Endodermal cell (in vitro differentiated cells): ENCODE data around the gene ZSWIM4. TPM values are rescaled to one million over a fixed set of nuclear protein-coding genes. Genes with fewer than 3 reads are reported as not detected.
A peak's percentile ranks its signal among the peaks of the same experiment; 100 is the strongest.

Experiments used
- DNase-seq: peaks from one replicate; pipeline ENCODE4 v3.0.0-alpha.2; 2017
- H3K27ac ChIP-seq: 2 replicates; pipeline ENCODE4 v1.5.1; 2013; ENCODE audit warnings: mild to moderate bottlenecking, low read depth, low read length, moderate library complexity
- H3K27me3 ChIP-seq: 2 replicates; pipeline ENCODE4 v1.6.1; 2013; ENCODE audit warnings: mild to moderate bottlenecking, low read length, moderate library complexity; ENCODE audit not compliant: insufficient read depth, control insufficient read depth, poor library complexity, severe bottlenecking
- H3K36me3 ChIP-seq: 2 replicates; pipeline ENCODE4 v1.7.0; 2013; ENCODE audit warnings: mild to moderate bottlenecking, low read length, moderate library complexity; ENCODE audit not compliant: control insufficient read depth, insufficient read depth
- H3K4me1 ChIP-seq: one replicate; pipeline ENCODE4 v1.7.0; 2013; ENCODE audit warnings: low read length; ENCODE audit not compliant: control insufficient read depth, insufficient read depth
- H3K4me3 ChIP-seq: 2 replicates; pipeline ENCODE4 v1.5.1; 2013; ENCODE audit warnings: mild to moderate bottlenecking, low read length, moderate library complexity
- H3K9ac ChIP-seq: 2 replicates; pipeline ENCODE4 v1.6.1; 2013; ENCODE audit warnings: mild to moderate bottlenecking, low read length, moderate library complexity; ENCODE audit not compliant: poor library complexity, severe bottlenecking; ENCODE audit errors: extremely low read depth
- H3K9me3 ChIP-seq: 2 replicates; pipeline ENCODE4 v1.6.1; 2013; ENCODE audit warnings: mild to moderate bottlenecking, low read length, moderate library complexity; ENCODE audit not compliant: control insufficient read depth
- H3K27ac Mint-ChIP-seq: 2 replicates; pipeline ENCODE4 v1.8.0; 2020; ENCODE audit warnings: mixed read lengths
- H3K27me3 Mint-ChIP-seq: 2 replicates; pipeline ENCODE4 v1.8.0; 2021; ENCODE audit warnings: mild to moderate bottlenecking, mixed read lengths; ENCODE audit not compliant: insufficient read depth
- H3K36me3 Mint-ChIP-seq: 2 replicates; pipeline ENCODE4 v1.8.0; 2020; ENCODE audit warnings: low read depth, mixed read lengths
- H3K4me1 Mint-ChIP-seq: 2 replicates; pipeline ENCODE4 v1.8.0; 2020; ENCODE audit warnings: mixed read lengths
- H3K4me3 Mint-ChIP-seq: 2 replicates; pipeline ENCODE4 v1.8.0; 2020; ENCODE audit warnings: mild to moderate bottlenecking, moderate library complexity, mixed read lengths
- H3K9me3 Mint-ChIP-seq: 2 replicates; pipeline ENCODE4 v1.8.0; 2020; ENCODE audit warnings: mild to moderate bottlenecking, mixed read lengths
- WGBS, 2 experiments: methylation state at CpG; one replicate each; pipeline versions ENCODE4 v1.1.5 to v1.1.7; 2013; ENCODE audit warnings: missing lambda C conversion rate in 2 of 2, mixed read lengths in 1 of 2; ENCODE audit not compliant: insufficient coverage in 1 of 2, insufficient read length in 1 of 2; 5-methylcytosine and 5-hydroxymethylcytosine counted together
- long read RNA-seq, 4 experiments: library from polyadenylated mRNA in 2 of 4; library from RNA in 1 of 4; library from capped mRNA in 1 of 4; stranded (forward) in 3 of 4; unstranded in 1 of 4; transcript quantifications; one replicate each; pipeline ENCODE4 v2.0.0, GENCODE V29; 2020 to 2021; ENCODE audit warnings: inconsistent platforms in 1 of 4
- polyA plus RNA-seq, 2 experiments: library from polyadenylated mRNA; stranded (reverse); fragments of 50-300 nt; gene quantifications; one replicate each; pipeline ENCODE4 v1.2.3, GENCODE V29; 2013
- total RNA-seq, 2 donors: library from RNA; stranded (reverse); fragmentation: NEBNext Ultra II Directional in 1 of 2; extraction: Animal tissue kit (Norgen Biotek cat#: 25700) in 1 of 2; gene quantifications; 2 replicates in 1 of 2; 3 replicates in 1 of 2; pipeline ENCODE4 v1.2.1, GENCODE V29; 2021
- TF ChIP-seq, protein P1 (sequence below): fragments of 200-600 bp; sonication (generic); conservative IDR thresholded peaks from 2 replicates; pipeline ENCODE4 v1.5.0; 2021; ENCODE audit warnings: antibody characterized with exemption, mild to moderate bottlenecking

Gene ZSWIM4
- 10 to 100 TPM; 30.0 to 41.9 TPM for total RNA-seq
- polyA plus RNA-seq (2013, experiment 1 of 2) = 22.9 TPM
- 20.7 TPM for polyA plus RNA-seq (2013, experiment 2 of 2)
- long read RNA-seq, experiment 1, partial matches to known transcripts = 1 of 6 reads
- long read RNA-seq, experiment 1, other reads (novel, unspliced or antisense) = 5 of 6 reads
- long read RNA-seq, experiment 2, full-length matches to known transcripts = 2 of 45 reads
- long read RNA-seq, experiment 2, partial matches to known transcripts = 6 of 45 reads
- long read RNA-seq, experiment 2, other reads (novel, unspliced or antisense) = 37 of 45 reads
- long read RNA-seq, experiment 3, partial matches to known transcripts = 2 of 2 reads
- long read RNA-seq, experiment 3, other reads (novel, unspliced or antisense) = 0 of 2 reads
- long read RNA-seq, experiment 4 = 0 reads

DNA sequence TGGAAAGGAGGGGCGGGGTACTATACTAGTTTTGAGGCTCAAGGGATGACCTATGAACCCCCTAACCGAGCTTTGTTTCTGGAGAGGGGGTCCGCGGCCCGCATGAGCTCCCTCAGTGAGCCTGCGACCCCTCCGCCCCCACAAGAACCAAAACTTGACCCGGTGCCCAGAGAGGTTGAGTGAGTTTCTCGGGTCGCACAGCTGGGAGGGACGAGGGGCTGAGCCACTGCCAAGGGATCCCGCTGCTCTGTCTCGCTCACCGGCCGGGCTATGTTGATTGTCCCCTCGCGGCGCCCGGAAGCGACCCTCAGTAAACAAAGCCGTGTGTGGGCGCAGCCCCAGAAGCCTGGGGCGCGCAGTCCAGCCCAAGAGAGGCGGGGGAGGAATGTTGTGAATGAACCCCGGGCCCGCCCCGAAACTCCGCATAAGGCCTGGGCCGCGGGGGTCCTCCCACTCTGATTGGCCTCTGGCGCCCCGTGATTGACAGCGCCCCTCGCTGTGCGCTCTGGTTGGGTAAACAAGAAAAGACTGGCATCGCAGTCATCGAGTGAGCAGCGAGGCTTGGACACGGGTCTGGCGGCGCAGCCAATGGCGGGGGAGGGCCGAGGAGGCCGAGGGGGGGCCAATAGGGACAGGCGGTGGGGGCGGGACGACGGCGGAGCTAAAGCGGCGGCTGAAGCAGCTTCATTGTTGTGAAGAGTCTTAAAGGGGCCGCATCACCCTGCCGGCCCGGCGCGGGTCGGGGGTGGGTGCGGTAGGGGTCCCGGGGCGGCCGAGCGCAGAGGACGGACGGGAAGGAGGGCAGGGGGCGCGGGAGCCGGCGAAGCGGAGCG lies at the start of gene ZSWIM4:
Gene ZSWIM4, plus strand, starts transcription at position 687 of the 833 bp plus-strand sequence. CDS start 206 bp downstream, outside the sequence.
- Mint-ChIP-seq H3K9me3 (no peaks in the 10 kb centered on the region), H3K4me3 (peak within 1 kb of the TSS; percentile 86), H3K27me3 (peaks cover 2% of the 10 kb centered on the region), H3K27ac (peak within 1 kb of the TSS; percentile 99), H3K36me3 (peaks cover 11% of the 10 kb centered on the region), H3K4me1 (peaks cover 13% of the 10 kb centered on the region)
- Histone ChIP-seq H3K36me3 (no peaks in the 10 kb centered on the region), H3K4me1 (peaks cover 5% of the 10 kb centered on the region), H3K4me3 (peak within 1 kb of the TSS; percentile 91), H3K27me3 (no peaks in the 10 kb centered on the region), H3K9ac (peak within 1 kb of the TSS; percentile 83), H3K27ac (peak within 1 kb of the TSS; percentile 84), H3K9me3 (no peaks in the 10 kb centered on the region)
- 0 to 3% methylated on average over 15 to 71 of the region's 71 CpGs for WGBS, 2 experiments
- DNase-seq = peak; percentile 100
- TF ChIP-seq, protein P1, sequence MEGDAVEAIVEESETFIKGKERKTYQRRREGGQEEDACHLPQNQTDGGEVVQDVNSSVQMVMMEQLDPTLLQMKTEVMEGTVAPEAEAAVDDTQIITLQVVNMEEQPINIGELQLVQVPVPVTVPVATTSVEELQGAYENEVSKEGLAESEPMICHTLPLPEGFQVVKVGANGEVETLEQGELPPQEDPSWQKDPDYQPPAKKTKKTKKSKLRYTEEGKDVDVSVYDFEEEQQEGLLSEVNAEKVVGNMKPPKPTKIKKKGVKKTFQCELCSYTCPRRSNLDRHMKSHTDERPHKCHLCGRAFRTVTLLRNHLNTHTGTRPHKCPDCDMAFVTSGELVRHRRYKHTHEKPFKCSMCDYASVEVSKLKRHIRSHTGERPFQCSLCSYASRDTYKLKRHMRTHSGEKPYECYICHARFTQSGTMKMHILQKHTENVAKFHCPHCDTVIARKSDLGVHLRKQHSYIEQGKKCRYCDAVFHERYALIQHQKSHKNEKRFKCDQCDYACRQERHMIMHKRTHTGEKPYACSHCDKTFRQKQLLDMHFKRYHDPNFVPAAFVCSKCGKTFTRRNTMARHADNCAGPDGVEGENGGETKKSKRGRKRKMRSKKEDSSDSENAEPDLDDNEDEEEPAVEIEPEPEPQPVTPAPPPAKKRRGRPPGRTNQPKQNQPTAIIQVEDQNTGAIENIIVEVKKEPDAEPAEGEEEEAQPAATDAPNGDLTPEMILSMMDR = no peak

DNA sequence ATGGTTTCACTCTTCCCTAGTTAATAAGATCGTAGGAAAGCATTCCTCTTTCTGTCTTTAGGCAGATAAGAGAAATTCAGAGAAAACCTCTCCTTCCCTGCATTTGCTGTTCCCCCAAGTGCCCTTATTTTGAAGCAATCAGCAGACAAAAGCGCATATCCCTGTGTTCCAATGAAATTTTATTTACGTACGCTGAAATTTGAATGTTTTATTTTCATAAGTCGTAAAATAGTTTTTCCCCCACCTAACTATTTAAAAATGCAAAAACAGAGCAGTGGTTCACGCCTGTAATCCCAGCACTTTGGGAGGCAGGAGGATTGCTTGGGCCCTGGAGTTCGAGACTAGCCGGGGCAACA lies 48.2 kb upstream of the ZSWIM4 start:
- Histone ChIP-seq H3K4me3 (peak overlapping the region; percentile 94), H3K4me1 (no peaks in the 10 kb centered on the region), H3K9me3 (peaks cover 8% of the 10 kb centered on the region), H3K27me3 (no peaks in the 10 kb centered on the region), H3K36me3 (peaks cover 3% of the 10 kb centered on the region), H3K9ac (no peak overlapping the region), H3K27ac (no peak overlapping the region)
- Mint-ChIP-seq H3K9me3 (peaks cover 8% of the 10 kb centered on the region), H3K4me3 (peak overlapping the region; percentile 83), H3K36me3 (peaks cover 18% of the 10 kb centered on the region), H3K4me1 (peaks cover 7% of the 10 kb centered on the region), H3K27me3 (no peaks in the 10 kb centered on the region), H3K27ac (peak overlapping the region; percentile 72)
- DNase-seq = no peak
- 96% methylated on average over 8 of the region's 8 CpGs for WGBS, 2 experiments
- TF ChIP-seq, protein P1 = no peak

DNA sequence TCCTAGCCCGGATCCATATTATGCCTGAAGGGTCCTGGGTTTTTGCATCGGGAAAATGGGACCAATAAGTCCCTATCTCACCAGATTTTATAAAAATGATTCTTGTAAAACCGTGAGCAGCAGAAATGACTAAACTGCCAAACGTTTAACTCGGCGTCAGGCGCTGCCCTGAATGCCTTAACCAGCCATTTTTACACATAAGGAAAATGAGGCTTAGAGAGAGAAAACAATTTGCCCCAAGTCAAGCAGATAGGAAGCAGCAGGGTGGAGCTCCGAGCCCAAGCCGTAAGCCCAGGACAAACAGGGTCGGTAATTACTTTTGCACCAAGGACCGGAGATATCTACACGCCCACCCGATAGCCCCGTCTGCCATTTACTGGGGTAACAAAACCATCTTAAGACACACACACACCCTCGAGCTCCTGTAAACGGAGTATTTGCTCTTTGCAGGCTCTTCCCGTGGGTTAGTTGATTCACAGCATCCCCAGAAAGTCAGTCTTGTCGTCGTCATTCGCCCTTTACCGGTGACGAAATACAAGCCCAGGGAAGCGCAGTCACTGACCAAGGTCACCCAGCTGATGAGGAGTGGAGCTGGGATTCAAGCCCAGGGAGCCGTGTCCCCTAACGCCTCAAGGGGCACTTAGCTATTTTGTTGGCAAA lies 46.9 kb upstream of the ZSWIM4 start:
- H3K9ac ChIP-seq = peak overlapping the region; percentile 94

More for the DNA sequence above, 46.9 kb upstream of the ZSWIM4 start:
- Mint-ChIP-seq H3K27me3 (no peaks in the 10 kb centered on the region), H3K9me3 (peaks cover 8% of the 10 kb centered on the region), H3K4me1 (peaks cover 7% of the 10 kb centered on the region), H3K36me3 (peaks cover 16% of the 10 kb centered on the region), H3K4me3 (peak overlapping the region; percentile 83), H3K27ac (peak overlapping the region; percentile 97)
- 0 to 6% methylated on average over 15 to 25 of the region's 25 CpGs for WGBS, 2 experiments
- DNase-seq = peak; percentile 55
- Histone ChIP-seq H3K9me3 (peaks cover 8% of the 10 kb centered on the region), H3K36me3 (peaks cover 12% of the 10 kb centered on the region), H3K27me3 (no peaks in the 10 kb centered on the region), H3K27ac (no peak overlapping the region), H3K4me1 (no peaks in the 10 kb centered on the region), H3K4me3 (peak overlapping the region; percentile 94)
- TF ChIP-seq, protein P1 = no peak
